ENCODE measurements around the gene SP1.
"Not testable (repeated sequence)": the region's sequence is repeated elsewhere in the genome, so short reads cannot be mapped to it uniquely, and the experiment has no call there.

SP1 gene

DNA sequence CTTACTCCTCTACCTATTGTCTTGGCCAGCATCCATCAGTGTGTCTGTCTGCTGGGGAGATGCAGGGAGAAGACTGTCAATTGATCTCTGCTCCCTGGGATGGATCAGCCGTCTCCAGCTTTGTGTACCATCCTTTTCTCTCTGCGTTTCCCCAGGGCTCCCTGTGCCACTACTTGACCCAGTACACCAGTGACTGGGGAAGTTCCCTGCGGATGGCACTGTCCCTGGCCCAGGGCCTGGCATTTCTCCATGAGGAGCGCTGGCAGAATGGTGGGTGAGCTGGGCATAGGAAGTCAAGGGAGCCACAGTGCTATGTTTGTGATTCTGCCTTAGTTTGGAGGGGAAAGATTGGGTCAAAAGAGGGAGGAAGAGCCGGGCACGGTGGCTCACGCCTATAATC, 48.8 kb downstream of the SP1 start:
- Histone ChIP-seq H3K27me3 (ENCODE audit: control insufficient read depth, insufficient read depth, low read length) (no peaks in the 10 kb centered on the region), H3K36me3 (ENCODE audit: control insufficient read depth, insufficient read depth, low read length) (no peaks in the 10 kb centered on the region), H3K4me3 (ENCODE audit: low read depth, low read length) (no peak overlapping the region), H3K4me1 (ENCODE audit: control insufficient read depth, insufficient read depth, low read length) (peaks cover 15% of the 10 kb centered on the region; the same call in 1 of the 2 replicates), H3K9me3 (ENCODE audit: control insufficient read depth, insufficient read depth, low read depth, low read length) (no peaks in the 10 kb centered on the region), H3K27ac (ENCODE audit: low read depth, low read length) (no peak overlapping the region), H3K9ac (ENCODE audit: low read length) (no peak overlapping the region)

DNA sequence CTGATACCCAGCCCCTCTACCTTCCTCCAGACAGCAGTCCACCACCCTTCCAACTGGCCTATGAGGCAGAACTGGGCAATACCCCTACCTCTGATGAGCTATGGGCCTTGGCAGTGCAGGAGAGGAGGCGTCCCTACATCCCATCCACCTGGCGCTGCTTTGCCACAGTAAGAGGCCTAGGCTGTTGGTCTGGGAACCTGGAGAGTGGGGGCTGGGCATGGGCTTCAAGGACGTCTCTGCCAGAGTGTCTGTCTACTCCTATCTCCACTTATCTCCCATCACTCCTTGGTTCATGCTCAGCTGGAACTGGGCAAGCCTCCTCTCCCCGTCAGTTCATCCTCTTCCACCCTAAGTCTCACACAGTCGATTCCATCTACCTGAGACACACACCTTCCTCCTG, 50.1 kb downstream of the SP1 start:
- peaks cover 5% of the 10 kb centered on the region; the same call in 1 of the 2 replicates for H3K4me1 ChIP-seq (ENCODE audit: control insufficient read depth, insufficient read depth, low read length)
- H3K36me3 ChIP-seq (ENCODE audit: control insufficient read depth, insufficient read depth, low read length) = no peaks in the 10 kb centered on the region
- H3K9me3 ChIP-seq (ENCODE audit: control insufficient read depth, insufficient read depth, low read depth, low read length) = no peaks in the 10 kb centered on the region
- H3K27ac ChIP-seq (ENCODE audit: low read depth, low read length) = no peak overlapping the region
- no peak overlapping the region for H3K4me3 ChIP-seq (ENCODE audit: low read depth, low read length)
- no peaks in the 10 kb centered on the region for H3K27me3 ChIP-seq (ENCODE audit: control insufficient read depth, insufficient read depth, low read length)
- H3K9ac ChIP-seq (ENCODE audit: low read length) = no peak overlapping the region

DNA sequence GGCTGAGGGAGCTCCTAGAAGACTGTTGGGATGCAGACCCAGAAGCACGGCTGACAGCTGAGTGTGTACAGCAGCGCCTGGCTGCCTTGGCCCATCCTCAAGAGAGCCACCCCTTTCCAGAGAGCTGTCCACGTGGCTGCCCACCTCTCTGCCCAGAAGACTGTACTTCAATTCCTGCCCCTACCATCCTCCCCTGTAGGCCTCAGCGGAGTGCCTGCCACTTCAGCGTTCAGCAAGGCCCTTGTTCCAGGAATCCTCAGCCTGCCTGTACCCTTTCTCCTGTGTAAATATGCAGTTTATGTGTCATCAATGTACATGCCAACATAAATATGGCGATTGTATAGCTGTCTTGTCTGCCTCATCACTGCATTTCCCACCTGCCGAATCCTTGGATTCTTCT, 51.2 kb downstream of the SP1 start:
- no peak overlapping the region for H3K9ac ChIP-seq (ENCODE audit: low read length)
- H3K4me3 ChIP-seq (ENCODE audit: low read depth, low read length) = no peak overlapping the region
- no peaks in the 10 kb centered on the region for H3K9me3 ChIP-seq (ENCODE audit: control insufficient read depth, insufficient read depth, low read depth, low read length)
- no peaks in the 10 kb centered on the region for H3K4me1 ChIP-seq (ENCODE audit: control insufficient read depth, insufficient read depth, low read length)
- H3K36me3 ChIP-seq (ENCODE audit: control insufficient read depth, insufficient read depth, low read length) = no peaks in the 10 kb centered on the region
- no peak overlapping the region for H3K27ac ChIP-seq (ENCODE audit: low read depth, low read length)
- no peaks in the 10 kb centered on the region for H3K27me3 ChIP-seq (ENCODE audit: control insufficient read depth, insufficient read depth, low read length)

DNA sequence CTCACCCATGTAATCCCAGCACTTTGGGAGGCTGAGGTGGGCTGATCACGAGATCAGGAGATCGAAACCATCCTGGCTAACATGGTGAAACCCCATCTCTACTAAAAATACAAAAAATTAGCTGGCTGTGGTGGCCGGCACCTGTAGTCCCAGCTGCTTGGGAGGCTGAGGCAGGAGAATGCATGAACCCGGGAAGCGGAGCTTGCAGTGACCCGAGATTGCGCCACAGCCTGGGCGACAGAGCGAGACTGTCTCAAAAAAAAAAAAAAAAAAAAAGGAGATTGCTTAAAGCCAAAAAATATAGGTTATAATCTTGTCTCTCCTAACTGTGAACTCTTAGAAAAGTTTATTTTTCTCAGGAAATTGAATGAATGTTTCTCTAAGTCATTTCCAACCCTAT, 55.4 kb downstream of the SP1 start:
- H3K36me3 ChIP-seq (ENCODE audit: control insufficient read depth, insufficient read depth, low read length) = not testable (repeated sequence)

DNA sequence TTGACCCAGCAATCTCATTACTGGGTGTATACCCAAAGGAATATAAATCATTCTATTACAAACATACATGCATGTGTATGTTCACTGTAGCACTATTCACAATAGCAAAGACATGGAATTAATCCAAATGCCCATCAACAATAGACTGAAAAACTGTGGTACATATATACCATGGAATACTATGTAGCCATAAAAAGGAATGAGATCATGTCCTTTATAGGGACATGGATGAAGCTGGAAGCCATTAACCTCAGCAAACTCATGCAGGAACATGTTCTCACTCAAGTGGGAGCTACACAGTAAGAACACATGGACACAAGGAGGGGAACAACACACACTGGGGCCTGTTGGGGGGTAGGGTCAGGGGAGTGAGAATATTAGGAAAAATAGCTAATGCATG, 59.6 kb downstream of the SP1 start:
- H3K36me3 ChIP-seq (ENCODE audit: control insufficient read depth, insufficient read depth, low read length); H3K4me3 ChIP-seq (ENCODE audit: low read depth, low read length); H3K9ac ChIP-seq (ENCODE audit: low read length); H3K9me3 ChIP-seq (ENCODE audit: control insufficient read depth, insufficient read depth, low read depth, low read length); H3K27me3 ChIP-seq (ENCODE audit: control insufficient read depth, insufficient read depth, low read length); H3K27ac ChIP-seq (ENCODE audit: low read depth, low read length): not testable (repeated sequence)
- peaks cover 14% of the 10 kb centered on the region; the same call in 1 of the 2 replicates for H3K4me1 ChIP-seq (ENCODE audit: control insufficient read depth, insufficient read depth, low read length)

More for the DNA sequence above, 55.4 kb downstream of the SP1 start:
- not testable (repeated sequence) for H3K4me1 ChIP-seq (ENCODE audit: control insufficient read depth, insufficient read depth, low read length); H3K9ac ChIP-seq (ENCODE audit: low read length); H3K27ac ChIP-seq (ENCODE audit: low read depth, low read length); H3K27me3 ChIP-seq (ENCODE audit: control insufficient read depth, insufficient read depth, low read length); H3K4me3 ChIP-seq (ENCODE audit: low read depth, low read length); H3K9me3 ChIP-seq (ENCODE audit: control insufficient read depth, insufficient read depth, low read depth, low read length)

DNA sequence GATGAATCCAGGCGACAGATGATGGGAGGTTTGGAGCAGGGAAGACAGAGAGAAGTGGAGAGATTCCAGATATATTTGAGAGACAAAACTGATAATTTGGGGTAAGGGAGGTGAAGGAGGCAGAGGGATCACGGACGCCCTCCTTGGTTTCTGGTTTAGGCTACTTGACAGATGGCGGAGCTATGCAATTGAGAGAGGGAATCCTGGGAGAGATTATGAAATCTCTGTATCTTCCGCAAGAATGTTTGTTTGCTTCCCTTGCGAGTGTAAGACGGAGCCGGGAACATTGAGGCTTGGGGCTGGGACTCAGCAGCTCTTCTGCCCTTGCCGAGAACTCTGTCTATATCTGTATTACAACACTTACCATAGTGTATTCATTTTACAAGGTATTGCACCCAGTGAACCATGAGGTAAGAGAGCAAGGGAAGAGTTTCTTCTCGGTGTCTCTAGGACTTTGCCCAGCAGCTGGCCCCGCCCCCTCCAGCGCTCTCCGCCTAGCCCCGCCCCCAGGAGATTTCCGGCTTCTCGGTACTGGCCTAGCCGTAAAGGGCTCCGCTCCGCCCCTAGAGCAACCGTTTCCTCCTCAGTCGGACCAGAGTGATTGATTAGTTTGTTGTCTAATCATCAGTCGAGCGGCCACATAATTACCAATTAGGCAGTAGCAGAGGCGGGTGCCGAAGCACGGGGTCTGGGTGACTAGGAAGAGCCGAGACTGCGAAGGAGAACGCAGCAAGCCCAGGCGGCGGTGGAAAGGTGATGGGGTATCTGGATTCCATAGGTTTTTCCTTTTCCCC, 61.3 kb downstream of the SP1 start, which contains the start of gene PRR13:
PRR13 (plus strand) TSS at position 695 of the 794 bp plus-strand sequence. CDS start 981 bp downstream, outside the sequence.
- H3K4me3 ChIP-seq (ENCODE audit: low read depth, low read length) = peak within 1 kb of the TSS; percentile 85
- peaks cover 14% of the 10 kb centered on the region; the same call in 1 of the 2 replicates for H3K4me1 ChIP-seq (ENCODE audit: control insufficient read depth, insufficient read depth, low read length)
- peaks cover 23% of the 10 kb centered on the region for H3K36me3 ChIP-seq (ENCODE audit: control insufficient read depth, insufficient read depth, low read length)
- H3K27ac ChIP-seq (ENCODE audit: low read depth, low read length) = peak within 1 kb of the TSS; percentile 57; the same call in 1 of the 2 replicates
- no peaks in the 10 kb centered on the region for H3K27me3 ChIP-seq (ENCODE audit: control insufficient read depth, insufficient read depth, low read length)
- H3K9me3 ChIP-seq (ENCODE audit: control insufficient read depth, insufficient read depth, low read depth, low read length) = no peaks in the 10 kb centered on the region
- H3K9ac ChIP-seq (ENCODE audit: low read length) = peak within 1 kb of the TSS; percentile 76

DNA sequence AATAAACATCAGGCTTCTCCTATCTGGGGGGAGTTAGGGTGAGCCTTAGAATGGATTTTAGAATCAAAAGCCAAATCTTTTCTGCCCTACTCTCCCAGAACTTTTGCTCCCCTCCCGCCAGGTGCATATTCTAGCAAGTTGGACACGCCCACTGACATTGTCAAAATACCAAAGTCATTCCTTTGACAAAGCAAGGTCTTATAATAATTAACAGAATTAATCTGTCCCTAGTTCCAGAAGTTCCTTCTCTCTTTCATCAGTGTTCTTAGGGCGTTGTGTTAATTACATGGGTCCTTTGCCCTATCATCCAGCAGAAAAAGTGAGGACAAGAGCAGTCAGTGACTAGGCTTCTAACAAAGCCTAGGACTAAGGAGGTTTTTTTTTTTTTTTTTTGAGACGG, 64.0 kb downstream of the SP1 start:
- H3K4me3 ChIP-seq (ENCODE audit: low read depth, low read length) = peak overlapping the region; percentile 37; the same call in 1 of the 2 replicates
- no peaks in the 10 kb centered on the region for H3K27me3 ChIP-seq (ENCODE audit: control insufficient read depth, insufficient read depth, low read length)
- no peak overlapping the region for H3K9ac ChIP-seq (ENCODE audit: low read length)
- H3K27ac ChIP-seq (ENCODE audit: low read depth, low read length) = no peak overlapping the region
- H3K9me3 ChIP-seq (ENCODE audit: control insufficient read depth, insufficient read depth, low read depth, low read length) = no peaks in the 10 kb centered on the region
- peaks cover 37% of the 10 kb centered on the region for H3K36me3 ChIP-seq (ENCODE audit: control insufficient read depth, insufficient read depth, low read length)
- H3K4me1 ChIP-seq (ENCODE audit: control insufficient read depth, insufficient read depth, low read length) = peaks cover 14% of the 10 kb centered on the region; the same call in 1 of the 2 replicates

DNA sequence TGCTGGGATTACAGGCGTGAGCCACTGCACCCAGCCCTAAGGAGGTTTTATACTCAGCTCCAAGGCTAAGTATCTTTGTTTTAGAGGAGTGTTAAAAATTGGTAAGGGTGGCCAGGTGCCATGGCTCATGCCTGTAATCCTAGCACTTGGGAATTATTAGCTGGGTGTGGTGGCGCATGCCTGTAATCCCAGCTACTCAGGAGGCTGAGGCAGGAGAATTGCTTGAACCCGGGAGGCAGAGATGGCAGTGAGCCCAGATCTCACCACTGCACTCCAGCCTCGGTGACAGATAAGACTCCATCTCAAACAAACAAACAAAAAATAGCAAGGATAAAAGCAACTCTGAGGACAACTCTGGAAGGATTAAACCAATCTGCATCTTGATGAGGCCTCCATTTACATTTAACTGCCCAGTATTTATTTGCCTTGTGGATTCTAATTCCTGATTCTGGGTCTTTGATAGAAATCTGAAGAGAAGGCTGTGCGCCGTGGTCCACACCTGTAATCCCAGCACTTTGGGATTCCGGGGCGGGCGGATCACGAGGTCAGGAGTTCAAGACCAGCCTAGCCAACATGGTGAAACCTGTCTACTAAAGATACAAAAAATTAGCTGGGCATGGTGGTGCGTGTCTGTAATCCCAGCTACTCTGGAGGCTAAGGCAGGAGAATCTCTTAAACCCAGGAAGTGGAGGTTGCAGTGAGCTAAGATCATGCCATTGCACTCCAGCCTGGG, 64.8 kb downstream of the SP1 start:
- Histone ChIP-seq H3K36me3 (ENCODE audit: control insufficient read depth, insufficient read depth, low read length) (peaks cover 37% of the 10 kb centered on the region), H3K4me1 (ENCODE audit: control insufficient read depth, insufficient read depth, low read length) (peaks cover 14% of the 10 kb centered on the region; the same call in 1 of the 2 replicates)
- not testable (repeated sequence) for H3K4me3 ChIP-seq (ENCODE audit: low read depth, low read length); H3K27me3 ChIP-seq (ENCODE audit: control insufficient read depth, insufficient read depth, low read length); H3K9ac ChIP-seq (ENCODE audit: low read length); H3K9me3 ChIP-seq (ENCODE audit: control insufficient read depth, insufficient read depth, low read depth, low read length); H3K27ac ChIP-seq (ENCODE audit: low read depth, low read length)

DNA sequence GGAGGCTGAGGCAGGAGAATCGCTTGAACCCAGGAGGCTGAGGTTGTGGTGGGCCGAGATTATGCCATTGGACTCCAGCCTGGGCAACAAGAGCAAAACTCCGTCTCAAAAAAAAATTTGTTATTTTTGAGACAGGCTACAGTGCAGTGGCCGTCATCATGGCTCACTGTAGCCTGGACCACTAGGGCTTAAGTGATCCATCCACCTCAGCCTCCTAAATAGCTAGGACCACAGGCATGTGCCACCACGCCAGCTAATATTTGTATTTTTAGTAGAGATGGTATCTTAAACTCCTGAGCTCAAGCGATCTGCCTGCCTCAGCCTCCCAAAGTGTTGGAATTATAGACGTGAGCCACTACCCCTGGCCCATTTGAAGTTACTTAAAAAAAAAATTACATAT, 71.0 kb downstream of the SP1 start:
- Histone ChIP-seq H3K9me3 (ENCODE audit: control insufficient read depth, insufficient read depth, low read depth, low read length) (no peaks in the 10 kb centered on the region), H3K36me3 (ENCODE audit: control insufficient read depth, insufficient read depth, low read length) (peaks cover 46% of the 10 kb centered on the region), H3K27me3 (ENCODE audit: control insufficient read depth, insufficient read depth, low read length) (no peaks in the 10 kb centered on the region), H3K27ac (ENCODE audit: low read depth, low read length) (no peak overlapping the region), H3K4me1 (ENCODE audit: control insufficient read depth, insufficient read depth, low read length) (peaks cover 15% of the 10 kb centered on the region), H3K4me3 (ENCODE audit: low read depth, low read length) (no peak overlapping the region), H3K9ac (ENCODE audit: low read length) (no peak overlapping the region)

DNA sequence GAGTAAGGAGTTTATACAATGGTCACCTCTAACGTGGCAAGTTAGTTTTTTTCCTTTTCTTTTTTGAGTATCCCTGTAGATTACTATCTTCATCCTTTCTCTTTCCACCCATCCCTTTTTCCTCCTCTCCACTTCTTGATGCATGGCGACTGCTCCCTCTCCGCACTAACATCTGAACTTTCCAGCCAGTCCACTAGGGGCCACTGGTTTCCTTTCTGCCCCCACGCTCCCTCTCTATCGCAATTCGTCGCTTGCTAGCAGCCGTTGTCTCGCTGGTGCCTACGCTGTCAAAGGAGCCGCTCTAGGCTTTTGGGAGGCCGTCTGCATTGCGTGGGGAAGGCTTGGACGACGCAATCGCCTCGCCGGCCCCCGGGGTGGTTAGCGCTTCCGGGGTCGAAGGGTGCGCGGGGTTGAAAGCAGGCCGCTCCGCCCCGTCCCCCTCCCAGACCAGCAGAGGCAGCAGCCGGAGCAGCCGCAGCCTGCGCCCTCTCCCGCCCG, 71.7 kb downstream of the SP1 start, which contains the start of gene PCBP2:
PCBP2 (plus strand) TSS at position 442 of the 498 bp plus-strand sequence. CDS start 2,699 bp downstream, outside the sequence.
- Histone ChIP-seq H3K27ac (ENCODE audit: low read depth, low read length) (peak within 1 kb of the TSS; percentile 100), H3K9me3 (ENCODE audit: control insufficient read depth, insufficient read depth, low read depth, low read length) (no peaks in the 10 kb centered on the region), H3K27me3 (ENCODE audit: control insufficient read depth, insufficient read depth, low read length) (no peaks in the 10 kb centered on the region), H3K4me1 (ENCODE audit: control insufficient read depth, insufficient read depth, low read length) (peaks cover 15% of the 10 kb centered on the region), H3K9ac (ENCODE audit: low read length) (peak within 1 kb of the TSS; percentile 100), H3K4me3 (ENCODE audit: low read depth, low read length) (peak within 1 kb of the TSS; percentile 68), H3K36me3 (ENCODE audit: control insufficient read depth, insufficient read depth, low read length) (peaks cover 48% of the 10 kb centered on the region)

All from HUES6 (cell line).